AG08395 (cell line): Measurements from ENCODE around the gene NOP53.
"Not testable (repeated sequence)": the region's sequence is repeated elsewhere in the genome, so short reads cannot be mapped to it uniquely, and the experiment has no call there.

Source experiments
- DNase-seq: peaks from one replicate; pipeline ENCODE4 v3.0.0; 2012; ENCODE audit warnings: mixed read lengths, low spot score

The NOP53 gene

DNA sequence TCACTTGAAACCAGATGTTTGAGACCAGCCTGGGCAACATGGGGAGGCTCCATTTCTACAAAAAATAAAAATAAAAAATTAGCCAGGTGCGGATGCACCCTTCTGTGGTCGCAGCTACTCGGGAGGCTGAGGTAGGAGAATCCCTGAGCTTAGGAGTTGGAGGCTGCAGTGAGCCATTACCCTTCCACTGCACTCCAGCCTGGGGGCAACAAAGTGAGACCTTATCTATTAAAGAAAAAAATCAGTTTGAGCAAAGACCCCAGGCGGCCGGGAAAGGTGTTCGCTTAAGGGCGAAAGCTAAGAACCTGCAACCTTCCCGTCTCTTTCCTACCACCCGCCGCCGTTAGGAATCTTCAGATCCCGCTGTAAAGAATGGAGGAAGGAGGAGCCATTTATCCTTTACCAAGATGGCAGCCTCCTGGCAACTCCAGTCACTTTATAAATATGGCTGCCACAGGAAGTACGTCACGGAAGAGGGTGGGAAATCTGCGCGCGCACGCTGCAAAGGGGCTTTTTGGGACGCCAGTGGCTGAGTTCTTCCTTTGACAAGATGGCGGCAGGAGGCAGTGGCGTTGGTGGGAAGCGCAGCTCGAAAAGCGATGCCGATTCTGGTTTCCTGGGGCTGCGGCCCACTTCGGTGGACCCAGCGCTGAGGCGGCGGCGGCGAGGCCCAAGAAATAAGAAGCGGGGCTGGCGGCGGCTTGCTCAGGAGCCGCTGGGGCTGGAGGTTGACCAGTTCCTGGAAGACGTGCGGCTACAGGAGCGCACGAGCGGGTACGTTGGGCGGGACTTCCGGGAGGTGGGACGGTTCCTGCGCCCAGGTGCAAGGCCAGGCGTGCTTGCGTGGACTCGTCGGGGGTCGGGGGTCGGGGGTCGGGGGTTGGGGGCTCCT is at the start of gene NOP53:
TSS of gene NOP53 (plus strand) at position 537 of the 892 bp plus-strand sequence. CDS start at position 551, 14 bp downstream.
- DNase-seq = peak; percentile 98

- no peak for DNase-seq
These were observed 48.7 kb upstream of the NOP53 start for GRCh38 chr19:47696635-47697034.

DNA sequence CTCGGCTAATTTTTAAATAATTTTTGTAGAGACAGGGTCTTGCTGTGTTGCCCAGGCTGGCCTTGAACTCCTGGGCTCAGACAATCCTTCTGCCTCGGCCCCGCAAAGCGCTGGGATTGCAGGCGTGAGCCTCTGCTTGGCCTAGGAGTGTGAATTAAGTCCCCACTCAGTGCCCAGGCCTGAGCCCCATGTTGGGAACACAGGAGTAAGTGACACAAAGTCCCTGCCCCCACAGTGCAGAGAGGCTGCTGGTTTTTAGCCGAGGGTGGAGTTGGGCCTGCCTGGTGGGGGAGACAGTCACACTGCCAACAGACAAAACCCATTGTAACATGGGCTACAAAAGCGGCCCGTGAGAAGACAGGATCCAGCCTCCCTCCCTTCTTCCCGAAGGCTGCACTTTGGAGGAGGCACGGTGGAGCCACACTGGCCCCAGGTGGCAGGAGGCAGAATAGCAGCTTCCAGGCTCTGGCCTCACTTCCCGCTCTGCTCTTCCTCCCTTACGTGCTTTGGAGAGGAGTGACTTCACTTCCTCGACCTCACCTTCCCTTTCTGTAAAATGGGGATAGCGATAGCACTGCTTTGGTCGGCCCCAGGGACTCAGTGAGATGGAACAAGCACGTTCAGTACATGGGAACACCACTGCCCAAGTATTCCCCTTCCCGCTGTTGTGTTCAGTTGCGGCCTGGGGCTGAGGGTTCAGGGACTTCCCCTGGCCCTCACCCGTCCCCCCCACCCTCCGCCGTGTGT is 47.3 kb upstream of the NOP53 start:
- peak; percentile 91 for DNase-seq

DNA sequence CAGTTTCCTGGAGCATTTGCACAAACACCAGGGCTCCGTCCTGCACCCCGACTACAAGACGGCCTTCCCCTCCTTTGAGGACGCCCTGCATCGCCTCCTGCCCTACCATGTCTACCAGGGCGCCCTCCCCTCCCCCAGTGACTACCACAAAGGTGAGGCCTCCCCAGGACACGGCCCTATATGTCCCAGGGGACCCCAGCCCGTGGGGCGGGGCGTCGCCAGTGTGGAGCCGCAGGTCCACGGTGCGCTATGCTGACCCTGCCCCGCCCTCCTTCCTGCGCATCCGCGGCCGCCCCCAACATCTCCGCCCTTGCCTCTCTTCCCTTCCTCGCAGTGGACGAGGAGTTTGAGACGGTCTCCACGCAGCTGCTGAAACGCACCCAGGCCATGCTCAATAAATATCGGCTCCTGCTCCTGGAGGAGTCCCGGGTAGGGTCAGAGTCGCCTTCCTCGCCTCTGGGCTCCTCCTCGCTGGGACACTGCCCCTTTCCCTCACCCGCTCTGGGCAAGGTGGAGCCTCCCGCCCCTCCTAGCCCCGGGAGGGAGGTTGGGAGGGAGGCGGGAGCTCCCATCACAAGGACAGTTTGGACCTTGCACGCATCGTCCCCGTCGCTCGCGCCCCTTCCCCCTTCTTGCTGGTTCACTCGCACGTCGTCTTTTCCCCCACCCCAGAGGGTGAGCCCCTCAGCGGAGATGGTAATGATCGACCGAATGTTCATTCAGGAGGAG is 46.6 kb upstream of the NOP53 start:
- no peak for DNase-seq

DNA sequence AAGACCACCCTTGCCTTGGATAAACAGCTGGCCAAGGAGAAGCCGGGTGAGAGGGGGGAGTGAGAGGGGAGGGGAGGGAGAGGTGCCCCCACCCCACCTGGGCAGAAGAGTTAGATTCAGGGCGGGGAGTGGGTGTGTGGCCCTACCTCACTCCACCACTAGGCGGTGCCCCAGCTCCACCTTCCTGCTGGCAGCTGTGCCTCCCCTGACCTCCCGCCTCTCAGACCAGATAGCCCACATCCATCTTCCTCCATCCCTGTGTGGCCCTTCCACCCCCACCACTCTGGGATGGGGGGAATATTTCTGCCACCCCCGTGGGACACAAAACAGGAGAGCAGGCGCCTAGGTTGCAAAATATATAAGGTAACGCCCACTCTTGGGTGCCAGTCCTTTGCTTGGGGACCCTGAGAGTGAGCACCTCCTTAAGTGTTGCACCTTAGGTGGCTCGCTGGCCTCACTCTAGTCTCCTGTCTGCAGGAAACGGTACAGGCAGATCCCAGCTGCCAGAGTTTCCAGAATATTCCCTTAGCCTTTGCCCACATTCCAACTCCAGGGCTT is 45.9 kb upstream of the NOP53 start:
- peak; percentile 68 for DNase-seq

- DNase-seq = no peak
These were observed 44.2 kb upstream of the NOP53 start for GRCh38 chr19:47700934-47701716.

- DNase-seq = no peak
These were observed 43.4 kb upstream of the NOP53 start for GRCh38 chr19:47701717-47702552.

DNA sequence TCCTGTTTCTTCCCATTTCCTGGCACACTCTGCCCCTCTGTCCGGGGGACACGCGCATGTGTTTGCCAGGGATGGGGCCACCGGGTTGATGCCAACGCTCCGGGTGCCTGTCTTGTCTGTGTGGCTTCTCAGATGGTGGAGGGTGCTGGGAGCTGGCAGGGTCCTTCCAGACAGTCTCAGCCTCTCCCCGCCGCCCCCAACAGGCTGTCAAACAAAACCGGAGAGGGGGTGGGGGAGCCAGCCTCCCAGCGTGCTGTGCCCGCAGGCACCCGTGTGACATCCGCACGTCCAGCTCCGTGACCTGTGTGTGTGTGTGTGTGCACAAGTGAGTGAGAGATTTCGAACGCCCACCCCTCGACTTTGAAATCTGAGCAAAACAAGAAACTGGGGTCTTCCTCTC is 42.7 kb upstream of the NOP53 start:
- DNase-seq = no peak

- no peak for DNase-seq
These were observed 42.0 kb upstream of the NOP53 start for GRCh38 chr19:47703301-47703700.

GRCh38 chr19:47704024-47704423 is 41.3 kb upstream of the NOP53 start:
- DNase-seq = no peak

GRCh38 chr19:47704656-47705055 is 40.7 kb upstream of the NOP53 start:
- no peak for DNase-seq

GRCh38 chr19:47707135-47707925 is 38.0 kb upstream of the NOP53 start:
- DNase-seq = peak; percentile 75

DNA sequence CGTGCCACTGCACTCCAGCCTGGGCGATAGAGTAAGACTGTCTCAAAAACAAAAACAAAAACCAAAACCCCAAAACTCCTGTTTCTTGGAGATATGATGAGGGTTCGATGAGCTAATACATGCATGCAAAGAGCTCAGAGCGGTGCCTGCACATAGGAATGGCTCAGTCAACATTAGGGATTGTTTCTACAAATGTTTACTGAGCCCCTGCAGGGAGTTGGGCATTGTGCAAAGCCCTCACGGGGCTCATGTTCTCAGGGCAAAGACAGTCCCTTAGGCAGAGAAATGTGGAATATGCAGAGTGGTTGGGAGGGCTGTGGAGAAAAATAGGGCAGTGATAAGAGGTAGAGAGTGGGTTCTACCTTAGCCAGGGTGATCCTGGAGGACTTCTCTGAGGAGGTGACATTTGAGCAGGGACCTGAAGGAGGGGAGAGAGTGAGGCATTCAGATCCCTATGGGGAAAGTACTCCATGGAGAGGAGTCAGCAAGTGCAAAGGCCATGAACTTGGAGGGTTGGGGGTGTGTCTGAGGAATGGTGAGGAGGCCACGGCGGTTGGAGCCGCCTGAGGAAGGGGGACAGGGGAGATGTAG is 33.6 kb upstream of the NOP53 start:
- DNase-seq = no peak

GRCh38 chr19:47713046-47714021 is 32.0 kb upstream of the NOP53 start, which contains the start of gene EHD2:
Gene EHD2 (plus strand): TSS chr19:47713422. CDS start chr19:47716613, 3,191 bp downstream.
- DNase-seq = peak; percentile 91

- no peak for DNase-seq
These were observed 31.0 kb upstream of the NOP53 start for GRCh38 chr19:47714339-47714738.

GRCh38 chr19:47714855-47715254 is 30.5 kb upstream of the NOP53 start:
- not testable (repeated sequence) for DNase-seq

- DNase-seq = no peak
These were observed 28.9 kb upstream of the NOP53 start for GRCh38 chr19:47716270-47716937.
